AG04450 (cell line): Measurements from ENCODE around the gene TBX2. TPM values are rescaled to one million over a fixed set of nuclear protein-coding genes. Genes with fewer than 3 reads are reported as not detected.

Experiments
- CTCF ChIA-PET: fragments of 300-600, 350-600 bp; formaldehyde crosslinking; extraction: SDS; loops from one replicate; lab custom pipeline; 2022; ENCODE audit warnings: antibody characterized with exemption, inconsistent platforms; lab: Charles Lee
- POLR2A ChIA-PET: fragments of 350-600 bp; formaldehyde crosslinking; extraction: SDS; loops from one replicate; lab custom pipeline; 2021; ENCODE audit warnings: antibody characterized with exemption, inconsistent platforms; lab: Yijun Ruan, JAX
- DNase-seq: peaks from one replicate; pipeline ENCODE4 v3.0.0-alpha.2; 2011; ENCODE audit warnings: low read depth, low spot score
- H3K27ac ChIP-seq: one replicate; pipeline ENCODE4 v1.5.1; 2012; ENCODE audit warnings: low read depth, low read length, control low read depth
- H3K27me3 ChIP-seq: one replicate; pipeline ENCODE4 v1.6.0; 2012; ENCODE audit warnings: low read length; ENCODE audit not compliant: control insufficient read depth, insufficient read depth
- H3K4me3 ChIP-seq: 2 replicates; pipeline ENCODE4 v1.5.1; 2011; ENCODE audit warnings: mild to moderate bottlenecking, low read depth, low read length, control low read depth
- H3K9me3 ChIP-seq: 2 replicates; pipeline ENCODE4 v1.5.1; 2012; ENCODE audit warnings: low read length; ENCODE audit not compliant: control insufficient read depth, insufficient read depth
- polyA plus RNA-seq: library from polyadenylated mRNA; depleted of rRNA; stranded (reverse); fragments of >200 nt; gene quantifications from 2 replicates; pipeline ENCODE4 v1.2.3, GENCODE V29; 2011
- TF ChIP-seq, protein P1 (sequence below): IDR thresholded peaks from 2 replicates; pipeline ENCODE4 v1.5.1; 2011; ENCODE audit warnings: low read depth, low read length, control low read depth, inconsistent platforms

The TBX2 gene
- polyA plus RNA-seq, 1 experiment = 18.3 TPM

DNA sequence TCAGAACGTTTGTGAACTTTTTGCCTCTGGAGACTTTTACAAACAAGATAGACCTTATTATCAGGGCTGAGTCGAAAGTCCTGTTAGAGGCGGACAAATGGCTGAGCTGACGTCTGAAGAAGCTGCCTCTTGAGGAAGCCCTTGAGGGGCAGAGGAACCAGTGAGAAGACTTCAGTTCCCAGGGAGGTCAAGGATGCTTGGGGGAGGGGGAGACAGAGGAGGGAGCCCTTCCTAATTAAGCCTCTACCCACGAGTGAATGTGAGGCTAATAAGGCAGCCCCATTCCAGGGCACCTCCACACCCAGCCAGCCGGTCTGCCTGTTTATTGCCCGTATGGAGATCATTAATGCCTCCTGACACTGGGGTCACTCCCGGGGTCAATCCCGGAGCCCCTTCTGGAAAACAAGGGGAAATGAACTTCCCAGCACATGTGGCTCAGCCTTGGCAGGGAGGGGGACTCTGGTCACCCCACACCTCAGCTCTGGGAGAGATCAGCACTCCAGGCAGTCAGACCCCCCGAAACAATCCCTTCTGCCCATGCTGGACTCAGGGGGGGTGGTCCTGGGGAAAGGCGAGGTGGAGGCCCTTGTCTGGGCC is 43.3 kb downstream of the TBX2 start:
- H3K27me3 ChIP-seq = peaks cover 11% of the 10 kb centered on the region
- ChIA-PET POLR2A (interaction anchor here (1.1 kb wide), 1 partner anchor 11 kb away, joined by 12 read pairs; no protein-coding TSS in a partner anchor), CTCF (no interaction called here)
- no peak overlapping the region for H3K27ac ChIP-seq
- DNase-seq = no peak
- H3K4me3 ChIP-seq = no peak overlapping the region
- H3K9me3 ChIP-seq = no peaks in the 10 kb centered on the region; the same call in none of the 2 replicates
- TF ChIP-seq, protein P1, sequence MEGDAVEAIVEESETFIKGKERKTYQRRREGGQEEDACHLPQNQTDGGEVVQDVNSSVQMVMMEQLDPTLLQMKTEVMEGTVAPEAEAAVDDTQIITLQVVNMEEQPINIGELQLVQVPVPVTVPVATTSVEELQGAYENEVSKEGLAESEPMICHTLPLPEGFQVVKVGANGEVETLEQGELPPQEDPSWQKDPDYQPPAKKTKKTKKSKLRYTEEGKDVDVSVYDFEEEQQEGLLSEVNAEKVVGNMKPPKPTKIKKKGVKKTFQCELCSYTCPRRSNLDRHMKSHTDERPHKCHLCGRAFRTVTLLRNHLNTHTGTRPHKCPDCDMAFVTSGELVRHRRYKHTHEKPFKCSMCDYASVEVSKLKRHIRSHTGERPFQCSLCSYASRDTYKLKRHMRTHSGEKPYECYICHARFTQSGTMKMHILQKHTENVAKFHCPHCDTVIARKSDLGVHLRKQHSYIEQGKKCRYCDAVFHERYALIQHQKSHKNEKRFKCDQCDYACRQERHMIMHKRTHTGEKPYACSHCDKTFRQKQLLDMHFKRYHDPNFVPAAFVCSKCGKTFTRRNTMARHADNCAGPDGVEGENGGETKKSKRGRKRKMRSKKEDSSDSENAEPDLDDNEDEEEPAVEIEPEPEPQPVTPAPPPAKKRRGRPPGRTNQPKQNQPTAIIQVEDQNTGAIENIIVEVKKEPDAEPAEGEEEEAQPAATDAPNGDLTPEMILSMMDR = no peak

DNA sequence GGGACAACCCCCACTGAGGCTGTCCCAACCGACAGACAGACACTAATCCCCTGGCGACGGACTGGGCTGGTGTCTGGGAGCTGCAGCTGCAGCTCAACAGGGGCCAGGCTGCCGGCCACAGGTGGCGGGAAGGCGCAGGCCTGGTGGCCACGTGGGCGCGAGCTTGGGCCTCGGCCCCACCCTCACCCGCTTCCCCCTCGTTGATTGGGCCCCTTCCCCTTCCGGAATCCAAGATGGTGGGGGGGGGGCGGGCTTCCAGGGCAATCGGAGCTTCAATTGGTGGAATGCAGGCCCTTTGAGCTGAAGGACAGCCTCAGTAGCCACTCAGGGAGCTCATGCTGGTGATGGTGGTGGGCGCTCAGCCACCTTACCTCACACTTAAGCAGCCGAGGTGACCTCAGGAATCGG is 43.8 kb downstream of the TBX2 start:
- H3K27me3 ChIP-seq = peaks cover 12% of the 10 kb centered on the region
- ChIA-PET POLR2A (no interaction called here), CTCF (no interaction called here)
- no peak overlapping the region for H3K4me3 ChIP-seq
- no peak overlapping the region for H3K27ac ChIP-seq
- no peaks in the 10 kb centered on the region; the same call in 1 of the 2 replicates for H3K9me3 ChIP-seq
- TF ChIP-seq, protein P1 = no peak
- no peak for DNase-seq

DNA sequence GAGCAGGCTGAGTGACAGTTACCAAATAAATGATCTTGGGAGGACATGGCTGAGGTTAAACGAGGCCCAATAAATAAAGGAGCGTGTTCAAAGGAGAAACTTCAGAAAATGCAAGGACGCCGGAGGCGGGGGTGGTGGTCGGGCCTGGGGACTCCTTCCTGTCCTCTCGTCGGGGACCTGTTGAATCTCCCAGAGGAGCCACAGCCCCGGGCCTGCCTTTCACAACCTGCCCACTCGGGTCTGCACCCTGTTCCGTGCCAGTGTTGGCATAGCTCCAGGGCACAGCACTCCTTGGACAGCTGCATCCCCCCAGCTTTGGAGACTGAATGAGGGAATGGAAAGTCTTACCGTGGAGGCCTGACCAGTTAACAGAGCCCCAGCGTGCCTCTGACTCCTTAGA is 44.4 kb downstream of the TBX2 start:
- DNase-seq = no peak
- TF ChIP-seq, protein P1 = no peak
- Histone ChIP-seq H3K27me3 (peaks cover 14% of the 10 kb centered on the region), H3K27ac (no peak overlapping the region), H3K9me3 (no peaks in the 10 kb centered on the region; the same call in 1 of the 2 replicates), H3K4me3 (no peak overlapping the region)
- ChIA-PET POLR2A (no interaction called here), CTCF (no interaction called here)

DNA sequence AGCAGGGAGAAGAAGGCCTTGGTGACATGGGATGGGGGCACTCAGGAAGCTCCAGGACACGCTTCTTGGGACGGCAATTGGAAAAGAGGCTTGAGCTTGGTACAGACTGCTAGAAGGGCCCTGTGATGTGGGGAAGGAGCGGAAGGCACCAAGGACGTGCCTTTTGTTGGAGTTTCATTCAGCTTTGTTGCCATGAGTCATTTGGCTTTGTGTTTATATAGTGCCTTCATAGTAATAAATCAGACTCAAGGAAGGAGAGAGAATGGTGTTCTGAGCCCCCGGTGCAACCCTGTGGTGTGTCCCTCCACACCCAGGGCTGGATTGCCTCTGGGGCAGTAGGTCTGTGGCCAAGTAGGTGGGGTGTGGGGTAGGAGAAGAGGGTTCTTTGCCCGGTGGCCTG is 45.2 kb downstream of the TBX2 start:
- Histone ChIP-seq H3K4me3 (no peak overlapping the region), H3K9me3 (no peaks in the 10 kb centered on the region; the same call in 1 of the 2 replicates), H3K27ac (no peak overlapping the region), H3K27me3 (peaks cover 12% of the 10 kb centered on the region)
- no peak for DNase-seq
- ChIA-PET POLR2A (no interaction called here), CTCF (interaction anchor here (1.1 kb wide), 1 partner anchor 33 kb away, joined by 4 read pairs; no protein-coding TSS in a partner anchor)
- TF ChIP-seq, protein P1 = no peak

DNA sequence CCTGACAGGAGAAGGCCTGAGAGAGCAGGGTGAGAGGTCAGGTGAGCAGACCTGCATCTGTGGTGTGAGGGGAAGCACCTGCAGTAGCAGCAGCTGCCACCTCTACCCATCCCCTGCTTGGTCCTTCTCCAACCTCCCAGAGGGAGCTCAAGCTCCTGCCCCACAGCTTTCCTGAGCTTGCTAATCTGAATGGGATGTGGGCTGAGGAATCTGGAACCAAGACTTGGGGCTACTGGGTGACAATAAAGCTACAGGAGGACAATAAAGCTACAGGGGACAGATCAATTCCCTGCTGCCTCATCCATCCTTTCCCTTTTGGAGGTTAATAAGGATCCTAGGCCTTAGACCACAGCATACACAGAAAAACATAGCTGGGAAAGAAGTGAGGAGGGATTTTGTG is 47.7 kb downstream of the TBX2 start:
- Histone ChIP-seq H3K27me3 (peaks cover 26% of the 10 kb centered on the region), H3K9me3 (no peaks in the 10 kb centered on the region; the same call in 1 of the 2 replicates), H3K27ac (no peak overlapping the region), H3K4me3 (no peak overlapping the region)
- CTCF ChIA-PET = interaction anchor here (0.6 kb wide), 1 partner anchor 127 kb away, joined by 3 read pairs; no protein-coding TSS in a partner anchor
- POLR2A ChIA-PET = interaction anchor here (1.2 kb wide), 1 partner anchor 39 kb away, joined by 3 read pairs; no protein-coding TSS in a partner anchor
- no peak for DNase-seq
- TF ChIP-seq, protein P1 = no peak
